Neural cell (in vitro differentiated cells): Measurements from ENCODE around the gene MAD1L1. TPM values are rescaled to one million over a fixed set of nuclear protein-coding genes. Genes with fewer than 3 reads are reported as not detected.

Experiments
- H2AFZ ChIP-seq: fragments of 200-600, 300-800 bp; sonication (generic), shearing (Covaris generic); 2 replicates; pipeline ENCODE4 v1.6.0; 2014; ENCODE audit warnings: low read depth, mild to moderate bottlenecking, antibody characterized with exemption, low read length, moderate library complexity
- H3F3A ChIP-seq: fragments of 200-600 bp; shearing (Covaris generic); 2 replicates; pipeline ENCODE4 v1.6.1; 2016; ENCODE audit warnings: mild to moderate bottlenecking, moderate library complexity, mixed read lengths, antibody characterized with exemption, low read length; ENCODE audit not compliant: insufficient read depth, poor library complexity, severe bottlenecking
- H3K27ac ChIP-seq: fragments of 200-600, 300-800 bp; sonication (generic), shearing (Covaris generic); 2 replicates; pipeline ENCODE4 v1.5.1; 2014; ENCODE audit warnings: mild to moderate bottlenecking, low read length, moderate library complexity
- H3K27me3 ChIP-seq: fragments of 300-800, 200-600 bp; sonication (generic), shearing (Covaris generic); 2 replicates; pipeline ENCODE4 v1.6.0; 2014; ENCODE audit warnings: mild to moderate bottlenecking, low read depth, low read length, moderate library complexity; ENCODE audit not compliant: insufficient read depth
- H3K36me3 ChIP-seq: fragments of 300-800, 200-600 bp; sonication (generic), shearing (Covaris generic); 2 replicates; pipeline ENCODE4 v1.5.1; 2014; ENCODE audit warnings: mild to moderate bottlenecking, antibody characterized with exemption, low read length, moderate library complexity; ENCODE audit not compliant: insufficient read depth
- H3K4me2 ChIP-seq: fragments of 300-800, 200-600 bp; sonication (generic), shearing (Covaris generic); 2 replicates; pipeline ENCODE4 v1.6.0; 2014; ENCODE audit warnings: mild to moderate bottlenecking, low read length
- H3K4me3 ChIP-seq: fragments of 300-800, 200-600 bp; sonication (generic), shearing (Covaris generic); 2 replicates; pipeline ENCODE4 v1.5.1; 2014; ENCODE audit warnings: mild to moderate bottlenecking, low read length, moderate library complexity
- H3K79me2 ChIP-seq: fragments of 200-600 bp; shearing (Covaris generic); replicated peaks from 2 replicates; pipeline ENCODE4 v1.6.0; 2014; ENCODE audit warnings: mild to moderate bottlenecking, low read length, moderate library complexity; ENCODE audit not compliant: insufficient read depth
- H3K9ac ChIP-seq: fragments of 300-800, 200-600 bp; sonication (generic), shearing (Covaris generic); 2 replicates; pipeline ENCODE4 v1.6.1; 2016; ENCODE audit warnings: mild to moderate bottlenecking, low read length, mixed read lengths
- H3K9me2 ChIP-seq: fragments of 200-600 bp; shearing (Covaris generic); 2 replicates; pipeline ENCODE4 v1.6.1; 2016; ENCODE audit warnings: mild to moderate bottlenecking, low read length, mixed read lengths; ENCODE audit not compliant: insufficient read depth
- H3K9me3 ChIP-seq: fragments of 200-600, 300-800 bp; sonication (generic), shearing (Covaris generic); 2 replicates; pipeline ENCODE4 v1.6.1; 2016; ENCODE audit warnings: mild to moderate bottlenecking, mixed run types, low read length, moderate library complexity, mixed read lengths
- H4K20me1 ChIP-seq: fragments of 200-600 bp; shearing (Covaris generic); 2 replicates; pipeline ENCODE4 v1.6.1; 2016; ENCODE audit warnings: mild to moderate bottlenecking, mixed run types; ENCODE audit not compliant: insufficient read depth
- EP300 ChIP-seq: fragments of 450-650 bp; conservative IDR thresholded peaks from 2 replicates; pipeline ENCODE4 v1.6.1; 2014; ENCODE audit warnings: antibody characterized with exemption, mild to moderate bottlenecking, moderate library complexity; ENCODE audit not compliant: poor library complexity, severe bottlenecking
- EZH2 ChIP-seq: fragments of 200-600, 300-800 bp; shearing (Covaris generic), sonication (generic); IDR thresholded peaks from 2 replicates; pipeline ENCODE4 v1.6.1; 2014; ENCODE audit warnings: antibody characterized with exemption, low read length, borderline replicate concordance, mild to moderate bottlenecking; ENCODE audit not compliant: insufficient read depth, poor library complexity, severe bottlenecking
- MXI1 ChIP-seq: fragments of 450-650 bp; conservative IDR thresholded peaks from 2 replicates; pipeline ENCODE4 v1.6.1; 2014; ENCODE audit warnings: antibody characterized with exemption, mild to moderate bottlenecking; ENCODE audit not compliant: poor library complexity, severe bottlenecking
- POLR2AphosphoS5 ChIP-seq: IDR thresholded peaks from 2 replicates; pipeline ENCODE4 v1.6.1; 2012
- RAD21 ChIP-seq: fragments of 450-650 bp; conservative IDR thresholded peaks from 2 replicates; pipeline ENCODE4 v1.6.1; 2014; ENCODE audit warnings: antibody characterized with exemption, mild to moderate bottlenecking, moderate library complexity
- REST ChIP-seq: IDR thresholded peaks from 2 replicates; pipeline ENCODE4 v1.6.1; 2012; ENCODE audit warnings: borderline replicate concordance
- SMC3 ChIP-seq: fragments of 450-650 bp; conservative IDR thresholded peaks from 2 replicates; pipeline ENCODE4 v1.6.1; 2014; ENCODE audit warnings: antibody characterized with exemption, mild to moderate bottlenecking, moderate library complexity; ENCODE audit not compliant: poor library complexity
- TAF1 ChIP-seq: IDR thresholded peaks from 2 replicates; pipeline ENCODE4 v1.6.1; 2012; ENCODE audit warnings: low read depth
- polyA plus RNA-seq: library from polyadenylated mRNA; depleted of rRNA; stranded (reverse); fragments of >200 nt; gene quantifications from 2 replicates; pipeline ENCODE4 v1.2.3, GENCODE V29; 2014
- TF ChIP-seq, protein P1 (sequence below): fragments of 450-650 bp; IDR thresholded peaks from 2 replicates; pipeline ENCODE4 v1.5.1; 2014; ENCODE audit warnings: antibody characterized with exemption, mild to moderate bottlenecking, moderate library complexity; ENCODE audit not compliant: poor library complexity, severe bottlenecking

The MAD1L1 gene
- polyA plus RNA-seq, 1 donor from 2014 or later, result 31.4 TPM

- Histone ChIP-seq H3K9me3 (no peaks in the 10 kb centered on the region), H3K79me2 (no peaks in the 10 kb centered on the region), H3K9me2 (no peaks in the 10 kb centered on the region), H4K20me1 (no peaks in the 10 kb centered on the region), H3K4me3 (no peak overlapping the region), H3K27me3 (no peaks in the 10 kb centered on the region), H3K4me2 (no peak overlapping the region), H3F3A (no peaks in the 10 kb centered on the region), H2AFZ (no peak overlapping the region), H3K9ac (peak overlapping the region; percentile 22), H3K27ac (peak overlapping the region; percentile 34), H3K36me3 (peaks cover 4% of the 10 kb centered on the region)
- TF ChIP-seq REST, result no peak
- TF ChIP-seq EZH2, result no peak
- no peak for TF ChIP-seq POLR2AphosphoS5
- no peak for TF ChIP-seq TAF1
- no peak for TF ChIP-seq RAD21
- TF ChIP-seq, protein P1, sequence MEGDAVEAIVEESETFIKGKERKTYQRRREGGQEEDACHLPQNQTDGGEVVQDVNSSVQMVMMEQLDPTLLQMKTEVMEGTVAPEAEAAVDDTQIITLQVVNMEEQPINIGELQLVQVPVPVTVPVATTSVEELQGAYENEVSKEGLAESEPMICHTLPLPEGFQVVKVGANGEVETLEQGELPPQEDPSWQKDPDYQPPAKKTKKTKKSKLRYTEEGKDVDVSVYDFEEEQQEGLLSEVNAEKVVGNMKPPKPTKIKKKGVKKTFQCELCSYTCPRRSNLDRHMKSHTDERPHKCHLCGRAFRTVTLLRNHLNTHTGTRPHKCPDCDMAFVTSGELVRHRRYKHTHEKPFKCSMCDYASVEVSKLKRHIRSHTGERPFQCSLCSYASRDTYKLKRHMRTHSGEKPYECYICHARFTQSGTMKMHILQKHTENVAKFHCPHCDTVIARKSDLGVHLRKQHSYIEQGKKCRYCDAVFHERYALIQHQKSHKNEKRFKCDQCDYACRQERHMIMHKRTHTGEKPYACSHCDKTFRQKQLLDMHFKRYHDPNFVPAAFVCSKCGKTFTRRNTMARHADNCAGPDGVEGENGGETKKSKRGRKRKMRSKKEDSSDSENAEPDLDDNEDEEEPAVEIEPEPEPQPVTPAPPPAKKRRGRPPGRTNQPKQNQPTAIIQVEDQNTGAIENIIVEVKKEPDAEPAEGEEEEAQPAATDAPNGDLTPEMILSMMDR, result no peak
- no peak for TF ChIP-seq MXI1
These were observed 201.3 kb downstream of the MAD1L1 start for GRCh38 chr7:2031451-2031845.

- Histone ChIP-seq H3F3A (no peaks in the 10 kb centered on the region), H3K4me3 (no peak overlapping the region), H3K27ac (peak overlapping the region; percentile 34), H3K9ac (no peak overlapping the region), H3K4me2 (no peak overlapping the region), H3K36me3 (peaks cover 4% of the 10 kb centered on the region), H3K79me2 (no peaks in the 10 kb centered on the region), H3K27me3 (no peaks in the 10 kb centered on the region), H2AFZ (no peak overlapping the region), H3K9me2 (no peaks in the 10 kb centered on the region), H3K9me3 (no peaks in the 10 kb centered on the region), H4K20me1 (no peaks in the 10 kb centered on the region)
- TF ChIP-seq EP300 (no peak), EZH2 (no peak), RAD21 (no peak), REST (no peak), SMC3 (no peak), TAF1 (no peak), POLR2AphosphoS5 (no peak), MXI1 (no peak)
- TF ChIP-seq, protein P1, result no peak
These were observed 202.0 kb downstream of the MAD1L1 start for GRCh38 chr7:2030475-2031450.
